ENCODE results near the gene CHST1.

- TF ChIP-seq, protein P1, sequence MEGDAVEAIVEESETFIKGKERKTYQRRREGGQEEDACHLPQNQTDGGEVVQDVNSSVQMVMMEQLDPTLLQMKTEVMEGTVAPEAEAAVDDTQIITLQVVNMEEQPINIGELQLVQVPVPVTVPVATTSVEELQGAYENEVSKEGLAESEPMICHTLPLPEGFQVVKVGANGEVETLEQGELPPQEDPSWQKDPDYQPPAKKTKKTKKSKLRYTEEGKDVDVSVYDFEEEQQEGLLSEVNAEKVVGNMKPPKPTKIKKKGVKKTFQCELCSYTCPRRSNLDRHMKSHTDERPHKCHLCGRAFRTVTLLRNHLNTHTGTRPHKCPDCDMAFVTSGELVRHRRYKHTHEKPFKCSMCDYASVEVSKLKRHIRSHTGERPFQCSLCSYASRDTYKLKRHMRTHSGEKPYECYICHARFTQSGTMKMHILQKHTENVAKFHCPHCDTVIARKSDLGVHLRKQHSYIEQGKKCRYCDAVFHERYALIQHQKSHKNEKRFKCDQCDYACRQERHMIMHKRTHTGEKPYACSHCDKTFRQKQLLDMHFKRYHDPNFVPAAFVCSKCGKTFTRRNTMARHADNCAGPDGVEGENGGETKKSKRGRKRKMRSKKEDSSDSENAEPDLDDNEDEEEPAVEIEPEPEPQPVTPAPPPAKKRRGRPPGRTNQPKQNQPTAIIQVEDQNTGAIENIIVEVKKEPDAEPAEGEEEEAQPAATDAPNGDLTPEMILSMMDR (IDR thresholded peaks at IDR 0.05; ENCODE audit: insufficient read depth, low read length), result no peak
- TF ChIP-seq, protein P2, sequence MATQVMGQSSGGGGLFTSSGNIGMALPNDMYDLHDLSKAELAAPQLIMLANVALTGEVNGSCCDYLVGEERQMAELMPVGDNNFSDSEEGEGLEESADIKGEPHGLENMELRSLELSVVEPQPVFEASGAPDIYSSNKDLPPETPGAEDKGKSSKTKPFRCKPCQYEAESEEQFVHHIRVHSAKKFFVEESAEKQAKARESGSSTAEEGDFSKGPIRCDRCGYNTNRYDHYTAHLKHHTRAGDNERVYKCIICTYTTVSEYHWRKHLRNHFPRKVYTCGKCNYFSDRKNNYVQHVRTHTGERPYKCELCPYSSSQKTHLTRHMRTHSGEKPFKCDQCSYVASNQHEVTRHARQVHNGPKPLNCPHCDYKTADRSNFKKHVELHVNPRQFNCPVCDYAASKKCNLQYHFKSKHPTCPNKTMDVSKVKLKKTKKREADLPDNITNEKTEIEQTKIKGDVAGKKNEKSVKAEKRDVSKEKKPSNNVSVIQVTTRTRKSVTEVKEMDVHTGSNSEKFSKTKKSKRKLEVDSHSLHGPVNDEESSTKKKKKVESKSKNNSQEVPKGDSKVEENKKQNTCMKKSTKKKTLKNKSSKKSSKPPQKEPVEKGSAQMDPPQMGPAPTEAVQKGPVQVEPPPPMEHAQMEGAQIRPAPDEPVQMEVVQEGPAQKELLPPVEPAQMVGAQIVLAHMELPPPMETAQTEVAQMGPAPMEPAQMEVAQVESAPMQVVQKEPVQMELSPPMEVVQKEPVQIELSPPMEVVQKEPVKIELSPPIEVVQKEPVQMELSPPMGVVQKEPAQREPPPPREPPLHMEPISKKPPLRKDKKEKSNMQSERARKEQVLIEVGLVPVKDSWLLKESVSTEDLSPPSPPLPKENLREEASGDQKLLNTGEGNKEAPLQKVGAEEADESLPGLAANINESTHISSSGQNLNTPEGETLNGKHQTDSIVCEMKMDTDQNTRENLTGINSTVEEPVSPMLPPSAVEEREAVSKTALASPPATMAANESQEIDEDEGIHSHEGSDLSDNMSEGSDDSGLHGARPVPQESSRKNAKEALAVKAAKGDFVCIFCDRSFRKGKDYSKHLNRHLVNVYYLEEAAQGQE (IDR thresholded peaks at IDR 0.05; ENCODE audit: insufficient replicate concordance, low read depth), result no peak
Measured at GRCh38 chr11:45671246-45672171, 6.1 kb upstream of the CHST1 start.
